Omental fat pad (tissue), 4 donors: Measurements from ENCODE around the gene PRRT2. TPM values are rescaled to one million over a fixed set of nuclear protein-coding genes. Genes with fewer than 3 reads are reported as not detected.

Experiments used
- ATAC-seq: fragments of 150-250 bp; one replicate; pipeline ENCODE4 v1.9.1; 2016; ENCODE audit warnings: mild to moderate bottlenecking, moderate library complexity; ENCODE audit not compliant: low FRiP score
- DNase-seq: peaks from one replicate; pipeline ENCODE4 v3.0.0-alpha.2; 2019; ENCODE audit warnings: low spot score
- small RNA-seq: library from RNA; depleted of rRNA; stranded (forward); fragments of <200 nt; gene quantifications from one replicate; pipeline ENCODE3, GENCODE V24; 2016
- total RNA-seq, 4 donors: library from RNA; depleted of rRNA; stranded (reverse); fragments of >200 nt; gene quantifications; one replicate each; pipeline ENCODE4 v1.1.0, GENCODE V29; 2016
- TF ChIP-seq, protein P1 (sequence below), 3 donors: fragments of 450-650 bp; IDR thresholded peaks; one replicate each; pipeline ENCODE4 v1.5.1; 2016 to 2017; ENCODE audit warnings: antibody characterized with exemption in 3 of 3, mild to moderate bottlenecking in 3 of 3, moderate library complexity in 2 of 3

PRRT2 gene
- total RNA-seq, 4 donors from 2014 or later: 0.28 to 9.8 (median 1.0) TPM

DNA sequence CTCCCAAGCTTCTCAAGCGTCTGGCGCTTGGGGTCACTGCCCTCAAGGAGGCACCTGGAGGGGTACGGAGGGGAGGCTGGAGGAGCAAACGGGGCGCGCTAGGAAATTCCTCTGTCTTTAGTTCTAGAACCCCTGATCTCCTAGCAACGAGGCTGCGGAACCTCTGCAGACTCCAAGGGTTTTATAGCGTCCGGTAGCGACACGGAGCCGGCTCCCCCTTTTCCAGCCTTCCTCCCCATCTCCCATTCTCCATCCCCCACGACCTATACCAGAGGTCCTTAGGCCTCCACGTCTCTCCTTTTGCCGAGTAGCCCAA, 51.6 kb downstream of the PRRT2 start:
- TF ChIP-seq, protein P1, sequence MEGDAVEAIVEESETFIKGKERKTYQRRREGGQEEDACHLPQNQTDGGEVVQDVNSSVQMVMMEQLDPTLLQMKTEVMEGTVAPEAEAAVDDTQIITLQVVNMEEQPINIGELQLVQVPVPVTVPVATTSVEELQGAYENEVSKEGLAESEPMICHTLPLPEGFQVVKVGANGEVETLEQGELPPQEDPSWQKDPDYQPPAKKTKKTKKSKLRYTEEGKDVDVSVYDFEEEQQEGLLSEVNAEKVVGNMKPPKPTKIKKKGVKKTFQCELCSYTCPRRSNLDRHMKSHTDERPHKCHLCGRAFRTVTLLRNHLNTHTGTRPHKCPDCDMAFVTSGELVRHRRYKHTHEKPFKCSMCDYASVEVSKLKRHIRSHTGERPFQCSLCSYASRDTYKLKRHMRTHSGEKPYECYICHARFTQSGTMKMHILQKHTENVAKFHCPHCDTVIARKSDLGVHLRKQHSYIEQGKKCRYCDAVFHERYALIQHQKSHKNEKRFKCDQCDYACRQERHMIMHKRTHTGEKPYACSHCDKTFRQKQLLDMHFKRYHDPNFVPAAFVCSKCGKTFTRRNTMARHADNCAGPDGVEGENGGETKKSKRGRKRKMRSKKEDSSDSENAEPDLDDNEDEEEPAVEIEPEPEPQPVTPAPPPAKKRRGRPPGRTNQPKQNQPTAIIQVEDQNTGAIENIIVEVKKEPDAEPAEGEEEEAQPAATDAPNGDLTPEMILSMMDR (IDR thresholded peaks at IDR 0.05): no peak
- DNase-seq: no peak
- no peak for ATAC-seq

DNA sequence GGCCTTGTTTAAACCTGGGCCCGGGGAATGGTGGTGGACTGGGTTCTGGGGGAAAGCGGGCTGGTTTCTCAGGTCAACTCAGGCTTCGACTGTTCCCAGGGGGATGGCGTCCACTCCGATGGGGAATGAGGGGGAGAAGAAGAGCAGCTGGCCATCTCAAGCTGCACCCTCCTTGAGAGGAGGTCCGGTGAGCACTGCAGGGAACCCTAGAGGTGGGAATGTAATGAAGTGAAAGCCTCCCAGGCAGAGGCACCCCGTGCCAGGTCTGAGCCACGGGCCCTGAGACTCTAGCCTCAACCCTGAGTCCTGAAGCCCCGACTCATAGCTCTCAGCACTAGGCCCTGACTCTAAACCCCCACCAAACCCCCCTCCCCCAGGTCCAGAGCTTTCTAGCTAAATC, 52.2 kb downstream of the PRRT2 start:
- TF ChIP-seq, protein P1 (IDR thresholded peaks at IDR 0.05): no peak
- ATAC-seq (no peak), DNase-seq (no peak)

Small RNA genes within 50 kb of the gene (small RNA-seq; reads per million reads assigned to genes)
- gene AC009133.6: not detected
- gene AC120114.4: not detected

Other genes starting within 250 kb of the PRRT2 start
- 1 to 10 TPM in 3 of 4 donors, under 1 TPM in 1; 0.46 to 4.4 (median 1.1) TPM for gene SPN, start 148.9 kb upstream of the PRRT2 start, total RNA-seq
- 10 to 100 TPM in 2 of 4 donors, 1 to 10 TPM in 2; 6.1 to 27.1 (median 8.5) TPM for gene QPRT, start 133.0 kb upstream of the PRRT2 start, total RNA-seq
- 10 to 100 TPM in 1 of 4 donors, 1 to 10 TPM in 3; 1.6 to 14.2 (median 4.8) TPM for gene C16orf54, start 66.2 kb upstream of the PRRT2 start, total RNA-seq
- gene ZG16, start 33.9 kb upstream of the PRRT2 start, total RNA-seq: not detected
- gene KIF22, start 21.4 kb upstream of the PRRT2 start, total RNA-seq: 10 to 100 TPM in 3 of 4 donors, 1 to 10 TPM in 1; 9.2 to 25.2 (median 13.1) TPM
- gene MAZ, start 5.7 kb upstream of the PRRT2 start, total RNA-seq: 10 to 100 TPM; 38.0 to 76.9 (median 57.7) TPM
- 10 to 100 TPM; 15.6 to 32.9 (median 20.6) TPM for gene PAGR1, start 4.0 kb downstream of the PRRT2 start, total RNA-seq
- gene MVP, start 8.3 kb downstream of the PRRT2 start, total RNA-seq: 100 to 1,000 TPM; 101 to 151 (median 129) TPM
- gene CDIPT, start 51.0 kb downstream of the PRRT2 start, total RNA-seq: 100 to 1,000 TPM; 101 to 156 (median 104) TPM
- gene SEZ6L2, start 87.4 kb downstream of the PRRT2 start, total RNA-seq: 10 to 100 TPM in 1 of 4 donors, 1 to 10 TPM in 2, under 1 TPM in 1; 0.63 to 11.5 (median 4.2) TPM
- gene ASPHD1, start 88.3 kb downstream of the PRRT2 start, total RNA-seq: 10 to 100 TPM in 2 of 4 donors, 1 to 10 TPM in 1, not detected in 1; 4.0 to 14.0 (median 10.6) TPM
- gene KCTD13, start 114.0 kb downstream of the PRRT2 start, total RNA-seq: 10 to 100 TPM in 3 of 4 donors, 1 to 10 TPM in 1; 7.1 to 44.5 (median 20.0) TPM
- gene TMEM219, start 149.9 kb downstream of the PRRT2 start, total RNA-seq: 100 to 1,000 TPM in 3 of 4 donors, 10 to 100 TPM in 1; 78.4 to 135 (median 110) TPM
- gene TAOK2, start 161.7 kb downstream of the PRRT2 start, total RNA-seq: 10 to 100 TPM; 25.1 to 90.0 (median 43.2) TPM
- 10 to 100 TPM in 1 of 4 donors, 1 to 10 TPM in 3; 5.6 to 22.2 (median 9.8) TPM for gene HIRIP3, start 183.4 kb downstream of the PRRT2 start, total RNA-seq
- gene INO80E, start 184.0 kb downstream of the PRRT2 start, total RNA-seq: 100 to 1,000 TPM in 1 of 4 donors, 10 to 100 TPM in 3; 22.8 to 113 (median 31.1) TPM
- gene DOC2A, start 198.8 kb downstream of the PRRT2 start, total RNA-seq: 1 to 10 TPM in 2 of 4 donors, under 1 TPM in 1, not detected in 1; 0.95 to 2.3 (median 1.2) TPM
- gene C16orf92, start 211.0 kb downstream of the PRRT2 start, total RNA-seq: not detected
- gene TLCD3B, start 219.1 kb downstream of the PRRT2 start, total RNA-seq: not detected